Vagina (tissue), 2 donors: ENCODE results near the gene ZNF17.

Source experiments
- POLR2A ChIP-seq, 2 donors: fragments of 450-650 bp; IDR thresholded peaks; one replicate each; pipeline ENCODE4 v1.6.1; 2017; ENCODE audit warnings: antibody characterized with exemption in 2 of 2, mild to moderate bottlenecking in 2 of 2, moderate library complexity in 2 of 2
- TF ChIP-seq, protein P1 (sequence below), 3 experiments: fragments of 450-650 bp in 2 of 3; fragments of 200-600 bp in 1 of 3; sonication (generic) in 1 of 3; IDR thresholded peaks; one replicate each; pipeline ENCODE4 v1.5.1; 2017 to 2019; ENCODE audit warnings: antibody characterized with exemption in 3 of 3, mild to moderate bottlenecking in 2 of 3, moderate library complexity in 2 of 3

- TF ChIP-seq, protein P1, sequence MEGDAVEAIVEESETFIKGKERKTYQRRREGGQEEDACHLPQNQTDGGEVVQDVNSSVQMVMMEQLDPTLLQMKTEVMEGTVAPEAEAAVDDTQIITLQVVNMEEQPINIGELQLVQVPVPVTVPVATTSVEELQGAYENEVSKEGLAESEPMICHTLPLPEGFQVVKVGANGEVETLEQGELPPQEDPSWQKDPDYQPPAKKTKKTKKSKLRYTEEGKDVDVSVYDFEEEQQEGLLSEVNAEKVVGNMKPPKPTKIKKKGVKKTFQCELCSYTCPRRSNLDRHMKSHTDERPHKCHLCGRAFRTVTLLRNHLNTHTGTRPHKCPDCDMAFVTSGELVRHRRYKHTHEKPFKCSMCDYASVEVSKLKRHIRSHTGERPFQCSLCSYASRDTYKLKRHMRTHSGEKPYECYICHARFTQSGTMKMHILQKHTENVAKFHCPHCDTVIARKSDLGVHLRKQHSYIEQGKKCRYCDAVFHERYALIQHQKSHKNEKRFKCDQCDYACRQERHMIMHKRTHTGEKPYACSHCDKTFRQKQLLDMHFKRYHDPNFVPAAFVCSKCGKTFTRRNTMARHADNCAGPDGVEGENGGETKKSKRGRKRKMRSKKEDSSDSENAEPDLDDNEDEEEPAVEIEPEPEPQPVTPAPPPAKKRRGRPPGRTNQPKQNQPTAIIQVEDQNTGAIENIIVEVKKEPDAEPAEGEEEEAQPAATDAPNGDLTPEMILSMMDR (IDR thresholded peaks at IDR 0.05) = no peak
- TF ChIP-seq POLR2A (IDR thresholded peaks at IDR 0.05) = no peak
Measured at GRCh38 chr19:57410877-57411671, at the start of gene ZNF17.
